H9 (cell line): Measurements from ENCODE around the gene TAGLN2. TPM values are rescaled to one million over a fixed set of nuclear protein-coding genes. Genes with fewer than 3 reads are reported as not detected.

ENCODE experiments used
- DNase-seq: peaks from one replicate; pipeline ENCODE4 v3.0.0-alpha.2; 2017
- H2AFZ ChIP-seq: one replicate; pipeline ENCODE4 v1.6.1; 2013; ENCODE audit warnings: mild to moderate bottlenecking, low read length, control low read depth, moderate library complexity
- H2AK5ac ChIP-seq: 2 replicates; pipeline ENCODE4 v1.6.1; 2013; ENCODE audit warnings: low read length, control low read depth, mixed read lengths; ENCODE audit not compliant: insufficient read length
- H2BK120ac ChIP-seq: one replicate; pipeline ENCODE4 v1.6.1; 2013; ENCODE audit warnings: low read depth, mild to moderate bottlenecking, low read length, control low read depth, inconsistent platforms; ENCODE audit not compliant: poor library complexity, severe bottlenecking
- H2BK12ac ChIP-seq: 2 replicates; pipeline ENCODE4 v1.6.1; 2013; ENCODE audit warnings: low read length, control low read depth, mixed read lengths, low read depth; ENCODE audit not compliant: insufficient read length
- H2BK15ac ChIP-seq: 2 replicates; pipeline ENCODE4 v1.6.1; 2013; ENCODE audit warnings: low read depth, low read length, control low read depth
- H2BK20ac ChIP-seq: one replicate; pipeline ENCODE4 v1.6.1; 2013; ENCODE audit warnings: low read depth, mild to moderate bottlenecking, low read length, control low read depth, inconsistent platforms; ENCODE audit not compliant: poor library complexity, severe bottlenecking
- H2BK5ac ChIP-seq: 2 replicates; pipeline ENCODE4 v1.6.1; 2013; ENCODE audit warnings: low read length, control low read depth, mixed read lengths; ENCODE audit not compliant: insufficient read length
- H3K14ac ChIP-seq: 2 replicates; pipeline ENCODE4 v1.6.1; 2013; ENCODE audit warnings: low read length, control low read depth; ENCODE audit not compliant: insufficient read depth
- H3K18ac ChIP-seq: 2 replicates; pipeline ENCODE4 v1.6.1; 2013; ENCODE audit warnings: low read depth, mild to moderate bottlenecking, mixed read lengths, low read length, control low read depth; ENCODE audit not compliant: insufficient read length
- H3K23ac ChIP-seq: 2 replicates; pipeline ENCODE4 v1.6.1; 2013; ENCODE audit warnings: low read length, control low read depth, mixed read lengths, low read depth; ENCODE audit not compliant: insufficient read length
- H3K23me2 ChIP-seq: 2 replicates; pipeline ENCODE4 v1.6.1; 2013; ENCODE audit warnings: low read depth, mild to moderate bottlenecking, mixed read lengths, low read length, control low read depth; ENCODE audit not compliant: insufficient read length, poor library complexity, severe bottlenecking
- H3K27ac ChIP-seq: 2 replicates; pipeline ENCODE4 v1.5.1; 2013; ENCODE audit warnings: low read length, control low read depth, mixed read lengths, low read depth; ENCODE audit not compliant: insufficient read length
- H3K27me3 ChIP-seq: 2 replicates; pipeline ENCODE4 v1.6.1; 2013; ENCODE audit warnings: low read length, control low read depth, inconsistent platforms; ENCODE audit not compliant: insufficient read depth
- H3K4ac ChIP-seq: 2 replicates; pipeline ENCODE4 v1.6.1; 2013; ENCODE audit warnings: low read depth, mild to moderate bottlenecking, control low read depth, inconsistent platforms, low read length, moderate library complexity
- H3K4me1 ChIP-seq: 2 replicates; pipeline ENCODE4 v1.6.1; 2013; ENCODE audit warnings: low read length, control low read depth, inconsistent platforms; ENCODE audit not compliant: insufficient read depth
- H3K4me2 ChIP-seq: 2 replicates; pipeline ENCODE4 v1.6.1; 2013; ENCODE audit warnings: low read length, control low read depth, mixed read lengths; ENCODE audit not compliant: insufficient read length, insufficient read depth
- H3K56ac ChIP-seq: 2 replicates; pipeline ENCODE4 v1.6.1; 2013; ENCODE audit warnings: low read depth, mild to moderate bottlenecking, mixed read lengths, low read length, control low read depth; ENCODE audit not compliant: insufficient read length
- H3K79me1 ChIP-seq: 2 replicates; pipeline ENCODE4 v1.6.1; 2013; ENCODE audit warnings: low read depth, mild to moderate bottlenecking, moderate library complexity, low read length, control low read depth, inconsistent platforms; ENCODE audit not compliant: insufficient read depth, poor library complexity, severe bottlenecking
- H3K79me2 ChIP-seq: 2 replicates; pipeline ENCODE4 v1.6.1; 2013; ENCODE audit warnings: low read length, control low read depth, inconsistent platforms; ENCODE audit not compliant: insufficient read depth
- H3K9ac ChIP-seq: 2 replicates; pipeline ENCODE4 v1.6.1; 2013; ENCODE audit warnings: low read length, control low read depth, mixed read lengths; ENCODE audit not compliant: insufficient read length; ENCODE audit errors: extremely low read depth
- H3K9me3 ChIP-seq: one replicate; pipeline ENCODE4 v1.6.1; 2013; ENCODE audit warnings: low read depth, low read length, inconsistent platforms; ENCODE audit not compliant: control insufficient read depth
- H3T11ph ChIP-seq: one replicate; pipeline ENCODE4 v1.6.1; 2013; ENCODE audit warnings: mild to moderate bottlenecking, low read length, control low read depth, inconsistent platforms
- H4K20me1 ChIP-seq: one replicate; pipeline ENCODE4 v1.6.1; 2013; ENCODE audit not compliant: control insufficient read depth, insufficient read length, insufficient read depth
- H4K5ac ChIP-seq: 2 replicates; pipeline ENCODE4 v1.6.1; 2013; ENCODE audit warnings: low read depth, mild to moderate bottlenecking, mixed read lengths, low read length, control low read depth; ENCODE audit not compliant: insufficient read length
- H4K8ac ChIP-seq: replicated peaks from 2 replicates; pipeline ENCODE4 v1.6.1; 2013; ENCODE audit warnings: low read length, control low read depth, mixed read lengths, low read depth; ENCODE audit not compliant: insufficient read length
- H4K91ac ChIP-seq: 2 replicates; pipeline ENCODE4 v1.6.1; 2013; ENCODE audit warnings: low read depth, mild to moderate bottlenecking, moderate library complexity, mixed read lengths, low read length, control low read depth; ENCODE audit not compliant: insufficient read length
- H3K27ac Mint-ChIP-seq, 3 experiments: 2 replicates in 2 of 3; 3 replicates in 1 of 3; pipeline ENCODE4 v1.8.0; 2020 to 2021; ENCODE audit warnings: mixed read lengths in 3 of 3, mild to moderate bottlenecking in 1 of 3, moderate library complexity in 1 of 3
- H3K27me3 Mint-ChIP-seq: 2 replicates; pipeline ENCODE4 v1.8.0; 2021; ENCODE audit warnings: low read depth, mild to moderate bottlenecking, moderate library complexity, mixed read lengths
- H3K36me3 Mint-ChIP-seq, 3 experiments: 2 replicates in 2 of 3; 3 replicates in 1 of 3; pipeline ENCODE4 v1.8.0; 2020 to 2021; ENCODE audit warnings: low read depth in 3 of 3, mixed read lengths in 3 of 3; ENCODE audit not compliant: insufficient read depth in 1 of 3
- H3K4me1 Mint-ChIP-seq, 2 experiments: 2 replicates each; pipeline ENCODE4 v1.8.0; 2020; ENCODE audit warnings: mixed read lengths in 2 of 2
- H3K4me3 Mint-ChIP-seq, 2 experiments: 2 replicates in 1 of 2; 3 replicates in 1 of 2; pipeline ENCODE4 v1.8.0; 2020 to 2021; ENCODE audit warnings: mild to moderate bottlenecking in 2 of 2, mixed read lengths in 2 of 2, moderate library complexity in 1 of 2
- H3K9me3 Mint-ChIP-seq, 2 experiments: 2 replicates in 1 of 2; 3 replicates in 1 of 2; pipeline ENCODE4 v1.8.0; 2020; ENCODE audit warnings: mild to moderate bottlenecking in 2 of 2, mixed read lengths in 2 of 2, moderate library complexity in 1 of 2
- CTCF ChIP-seq: fragments of 200-600 bp; sonication (generic); conservative IDR thresholded peaks from 3 replicates; pipeline ENCODE4 v1.8.0; 2021; ENCODE audit warnings: antibody characterized with exemption, mild to moderate bottlenecking
- WGBS: extraction: QIAGEN DNeasy Blood & Tissue Kit; methylation state at CpG from one replicate; pipeline ENCODE4 v1.1.7; 2013; ENCODE audit warnings: missing lambda C conversion rate, low lambda C conversion rate, mixed read lengths; ENCODE audit not compliant: insufficient read length; ENCODE audit errors: extremely low coverage; 5-methylcytosine and 5-hydroxymethylcytosine counted together
- total RNA-seq: library from RNA; stranded (reverse); gene quantifications from 2 replicates; pipeline ENCODE4 v1.2.1, GENCODE V29; 2021

Gene TAGLN2
- total RNA-seq, 1 experiment from 2014 or later, result 76.7 TPM

- peaks cover 23% of the 10 kb centered on the region for H3K27me3 Mint-ChIP-seq
- H3K36me3 Mint-ChIP-seq, result no peaks in the 10 kb centered on the region
- H2BK5ac ChIP-seq, result no peak overlapping the region
- H4K91ac ChIP-seq, result no peak overlapping the region
- no peak overlapping the region for H2BK12ac ChIP-seq
- TF ChIP-seq CTCF, result no peak
- peak; percentile 8 for DNase-seq
- H3K9me3 ChIP-seq, result no peaks in the 10 kb centered on the region
- no peak overlapping the region for H3K23ac ChIP-seq
- no peaks in the 10 kb centered on the region; the same call in 1 of the 2 replicates for H3K27me3 ChIP-seq
- no peak overlapping the region for H2AFZ ChIP-seq
- H2AK5ac ChIP-seq, result no peak overlapping the region
- H3K14ac ChIP-seq, result no peak overlapping the region
- H3K9me3 Mint-ChIP-seq, result no peaks in the 10 kb centered on the region
- no peaks in the 10 kb centered on the region; the same call in 1 of the 2 replicates for H3K4me1 ChIP-seq
- no peak overlapping the region for H3K27ac ChIP-seq
- peaks cover 2 to 5% of the 10 kb centered on the region in 2 experiments for H3K4me1 Mint-ChIP-seq
- no peak overlapping the region for H3K27ac Mint-ChIP-seq
- no peak overlapping the region for H4K5ac ChIP-seq
- H2BK15ac ChIP-seq, result no peak overlapping the region
- H3K9ac ChIP-seq, result no peak overlapping the region
- H3K79me1 ChIP-seq, result no peaks in the 10 kb centered on the region
- no peak overlapping the region for H4K8ac ChIP-seq
- WGBS, result no CpG with 5 or more reads among the region's 1 CpG
- H3K56ac ChIP-seq, result no peak overlapping the region
- no peak overlapping the region for H2BK20ac ChIP-seq
- H3K4me3 Mint-ChIP-seq, result no peak overlapping the region
- H3K23me2 ChIP-seq, result no peaks in the 10 kb centered on the region
- no peak overlapping the region for H3K4me2 ChIP-seq
- H3K18ac ChIP-seq, result no peak overlapping the region
- no peak overlapping the region for H3K4ac ChIP-seq
- H4K20me1 ChIP-seq, result no peaks in the 10 kb centered on the region
- no peak overlapping the region for H3T11ph ChIP-seq
- H2BK120ac ChIP-seq, result no peak overlapping the region
- H3K79me2 ChIP-seq, result no peaks in the 10 kb centered on the region
Measured at GRCh38 chr1:159951551-159951950, 26.2 kb upstream of the TAGLN2 start.
